HG03095 (cell line): ENCODE measurements around the gene SDR9C7.
"Not testable (repeated sequence)": the region's sequence is repeated elsewhere in the genome, so short reads cannot be mapped to it uniquely, and the experiment has no call there.

Experiments used
- ATAC-seq: cut with Tn5 transposase; IDR thresholded peaks from one replicate; pipeline ENCODE4 v1.9.1; 2021; ENCODE audit warnings: moderate library complexity; ENCODE audit not compliant: unreplicated experiment

The SDR9C7 gene

GRCh38 chr12:56933826-56934625 lies at the start of gene SDR9C7:
TSS of gene SDR9C7 (minus strand) at chr12:56934408. CDS start at chr12:56934261, 147 bp downstream.
- ATAC-seq = no peak

GRCh38 chr12:56983386-56983785 lies 49.2 kb upstream of the SDR9C7 start:
- no peak for ATAC-seq

GRCh38 chr12:56982578-56983236 lies 48.5 kb upstream of the SDR9C7 start:
- ATAC-seq = not testable (repeated sequence)

- ATAC-seq = no peak
Observed at GRCh38 chr12:56980941-56981530, 46.8 kb upstream of the SDR9C7 start.

GRCh38 chr12:56980268-56980667 lies 46.1 kb upstream of the SDR9C7 start:
- no peak for ATAC-seq

- ATAC-seq = no peak
Observed at GRCh38 chr12:56979628-56980027, 45.4 kb upstream of the SDR9C7 start.

GRCh38 chr12:56978397-56979138 lies 44.4 kb upstream of the SDR9C7 start:
- no peak for ATAC-seq

- not testable (repeated sequence) for ATAC-seq
Observed at GRCh38 chr12:56977361-56977760, 43.2 kb upstream of the SDR9C7 start.

- not testable (repeated sequence) for ATAC-seq
Observed at GRCh38 chr12:56974224-56974623, 40.0 kb upstream of the SDR9C7 start.

GRCh38 chr12:56968910-56969309 lies 34.7 kb upstream of the SDR9C7 start:
- ATAC-seq = not testable (repeated sequence)

GRCh38 chr12:56965997-56966642 lies 31.9 kb upstream of the SDR9C7 start:
- ATAC-seq = not testable (repeated sequence)

- ATAC-seq = not testable (repeated sequence)
Observed at GRCh38 chr12:56965124-56965523, 30.9 kb upstream of the SDR9C7 start.

GRCh38 chr12:56963557-56963956 lies 29.3 kb upstream of the SDR9C7 start:
- not testable (repeated sequence) for ATAC-seq

- not testable (repeated sequence) for ATAC-seq
Observed at GRCh38 chr12:56962247-56962646, 28.0 kb upstream of the SDR9C7 start.

GRCh38 chr12:56958422-56958821 lies 24.2 kb upstream of the SDR9C7 start:
- no peak for ATAC-seq

GRCh38 chr12:56957229-56958052 lies 23.2 kb upstream of the SDR9C7 start, which contains the start of gene RDH16:
TSS of gene RDH16 (minus strand) at chr12:56957608. CDS start at chr12:56957462, 146 bp downstream.
- no peak for ATAC-seq

GRCh38 chr12:56955631-56956256 lies 21.5 kb upstream of the SDR9C7 start:
- no peak for ATAC-seq

GRCh38 chr12:56954958-56955355 lies 20.7 kb upstream of the SDR9C7 start:
- no peak for ATAC-seq
